NCI-H446 (cell line): Measurements from ENCODE around the gene SLC12A7.

Experiments used
- DNase-seq, 2 experiments: peaks; one replicate each; lab custom pipeline; 2025; lab: John Stamatoyannopoulos, UW

Gene SLC12A7

DNA sequence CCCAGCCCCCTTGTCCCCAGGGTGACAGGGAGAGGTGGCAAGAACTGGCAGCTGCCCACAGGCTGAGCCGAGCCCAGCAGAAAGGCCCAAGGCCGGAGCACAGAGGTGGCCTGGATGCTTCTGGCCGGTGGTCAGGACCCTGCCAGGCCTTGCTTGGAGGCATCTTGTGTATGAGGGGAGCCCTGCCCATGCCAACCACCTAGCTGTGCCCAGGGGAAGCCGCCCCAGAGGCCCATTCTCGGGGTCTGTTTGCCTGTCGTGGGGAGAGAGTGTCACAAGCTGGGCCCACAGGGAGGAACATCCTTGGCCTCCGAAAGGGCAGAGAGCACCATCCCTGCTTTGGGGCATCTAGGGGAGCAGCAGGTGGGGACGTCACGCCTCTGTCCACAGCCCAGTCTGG, 93.3 kb downstream of the SLC12A7 start:
- no peak for DNase-seq

DNA sequence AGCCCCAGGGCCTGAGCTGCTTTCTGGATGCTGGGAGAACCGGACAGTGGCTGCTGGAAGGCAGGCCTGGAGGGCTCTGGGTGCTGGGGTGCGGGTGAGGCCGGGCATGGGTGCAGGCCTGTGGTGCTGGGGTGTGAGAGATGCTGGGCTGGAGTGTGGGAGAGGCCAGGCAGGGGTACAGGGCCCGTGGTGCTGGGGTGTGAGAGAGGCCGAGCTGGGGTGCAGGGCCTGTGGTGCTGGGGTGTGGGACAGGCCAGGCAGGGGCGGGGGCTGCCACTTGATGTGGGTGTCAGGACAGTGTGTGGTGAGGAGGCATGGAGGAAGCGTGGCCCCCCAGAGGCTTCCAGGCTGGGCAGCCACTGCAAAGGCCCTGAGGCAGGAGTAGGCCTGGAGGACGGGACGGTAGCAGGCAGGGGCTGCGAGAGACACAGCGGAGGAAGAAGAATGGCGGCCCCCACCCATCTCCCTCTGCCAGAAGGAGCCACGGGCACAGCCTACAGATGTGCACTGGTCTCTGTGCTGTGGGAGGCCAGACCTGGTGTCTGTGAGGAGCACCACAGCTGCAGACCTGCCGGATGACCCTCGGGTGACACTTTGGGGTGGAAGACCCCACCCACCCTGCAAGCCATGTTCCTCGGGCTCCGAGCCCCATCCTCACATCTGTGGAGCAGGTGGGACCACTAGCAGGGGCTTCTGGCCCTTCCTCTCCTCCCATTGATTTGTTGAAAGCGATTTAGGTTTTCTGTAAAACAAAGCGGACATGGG, 94.0 kb downstream of the SLC12A7 start:
- DNase-seq = no peak

DNA sequence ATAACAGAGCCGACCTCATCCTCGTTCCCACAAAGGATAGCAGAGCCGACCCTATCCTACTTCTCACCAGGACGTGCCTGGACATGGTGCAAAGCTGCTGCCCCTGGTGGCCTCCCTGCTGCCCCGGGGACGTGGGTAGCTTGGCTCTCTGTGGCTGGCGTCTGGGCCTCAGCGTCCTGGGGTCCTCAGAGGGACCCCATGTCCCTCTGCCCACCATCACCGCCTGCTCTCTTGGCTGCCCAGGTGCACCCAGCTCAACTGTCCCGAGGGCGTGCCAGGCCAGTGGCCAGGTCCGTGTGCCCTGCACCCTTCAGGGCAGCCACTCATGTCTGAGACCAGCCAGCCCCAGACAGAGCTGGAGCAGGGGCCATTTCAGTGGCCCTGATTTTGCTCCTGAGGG, 94.8 kb downstream of the SLC12A7 start:
- no peak for DNase-seq

DNA sequence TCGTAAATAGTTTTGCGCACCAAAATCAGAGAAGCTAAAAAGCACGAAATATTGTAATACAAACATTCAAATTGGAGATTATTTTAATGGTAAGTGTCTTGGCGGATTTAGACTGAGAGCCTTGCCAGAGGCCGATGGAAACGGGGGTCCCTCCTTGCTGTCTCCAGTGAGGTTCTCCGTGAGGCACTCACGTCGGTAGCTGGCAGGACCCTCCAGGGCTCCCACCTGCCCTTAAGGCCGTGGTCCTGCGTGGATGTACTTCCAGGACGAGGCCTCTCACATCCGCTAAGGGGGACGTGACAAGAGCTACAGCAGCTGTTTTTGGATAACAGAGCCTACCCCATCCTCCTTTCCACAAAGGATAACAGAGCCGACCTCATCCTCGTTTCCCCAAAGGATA, 95.4 kb downstream of the SLC12A7 start:
- no peak for DNase-seq

DNA sequence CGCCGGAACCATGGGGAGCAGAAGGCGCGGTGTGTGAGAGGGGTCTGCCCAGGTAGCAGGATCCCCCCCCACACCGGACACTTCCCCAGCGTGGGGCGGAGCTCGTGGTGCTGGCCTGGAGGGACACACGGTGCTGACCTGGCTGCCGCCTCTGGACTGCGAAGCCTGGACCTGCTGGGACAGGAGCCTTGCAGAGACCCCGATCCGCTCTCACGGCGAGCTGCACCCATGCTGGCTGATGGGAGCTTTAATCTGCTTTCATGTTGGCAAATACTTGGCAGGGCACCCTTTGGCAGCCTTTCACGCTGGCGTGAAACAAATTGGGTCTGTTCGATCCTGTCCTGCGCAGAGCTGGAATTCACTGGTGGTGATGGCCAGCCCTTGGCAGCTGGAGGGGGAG, 95.8 kb downstream of the SLC12A7 start:
- no peak for DNase-seq

DNA sequence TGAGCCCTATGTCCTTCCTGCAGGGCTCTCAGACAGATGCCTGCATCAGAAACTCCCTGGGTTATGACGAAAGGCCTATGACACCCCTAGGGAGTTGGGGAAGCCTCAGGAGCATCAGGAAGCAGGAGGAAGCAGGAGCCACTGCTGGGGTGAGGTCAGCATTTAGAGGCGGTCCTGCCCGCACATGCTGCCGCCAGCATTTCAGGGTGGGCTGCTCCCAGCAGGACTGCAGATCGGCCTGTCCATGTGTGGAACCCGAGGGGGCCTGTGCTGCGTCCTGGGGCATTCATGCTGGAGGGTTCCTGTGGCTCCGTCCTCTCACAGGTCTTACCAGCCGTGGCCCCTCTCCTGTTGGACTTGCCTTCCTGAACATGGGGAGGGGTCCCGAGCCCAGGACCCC, 96.4 kb downstream of the SLC12A7 start:
- DNase-seq = no peak

DNA sequence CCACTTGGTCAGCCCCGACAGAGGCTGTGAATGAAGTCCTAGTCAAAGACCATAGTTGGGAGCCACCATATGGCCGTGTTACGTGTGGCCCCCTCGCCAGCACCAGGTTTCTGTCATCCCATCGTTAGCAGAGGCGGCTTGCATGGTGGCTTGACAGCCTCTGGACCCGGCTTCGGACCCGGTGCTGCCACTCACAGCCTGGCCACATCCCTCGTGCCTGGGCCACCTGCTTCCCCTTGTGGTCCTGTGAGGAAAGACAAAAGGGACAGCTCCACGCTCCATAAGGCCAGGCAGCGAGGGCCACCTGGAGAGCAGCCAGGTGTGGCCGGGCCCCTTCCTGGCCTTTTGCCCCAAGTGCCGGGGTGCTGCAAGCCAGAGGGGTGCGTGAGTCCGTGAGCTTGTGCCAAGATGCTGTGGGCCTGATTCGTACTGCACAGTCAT, 97.1 kb downstream of the SLC12A7 start:
- no peak for DNase-seq

DNA sequence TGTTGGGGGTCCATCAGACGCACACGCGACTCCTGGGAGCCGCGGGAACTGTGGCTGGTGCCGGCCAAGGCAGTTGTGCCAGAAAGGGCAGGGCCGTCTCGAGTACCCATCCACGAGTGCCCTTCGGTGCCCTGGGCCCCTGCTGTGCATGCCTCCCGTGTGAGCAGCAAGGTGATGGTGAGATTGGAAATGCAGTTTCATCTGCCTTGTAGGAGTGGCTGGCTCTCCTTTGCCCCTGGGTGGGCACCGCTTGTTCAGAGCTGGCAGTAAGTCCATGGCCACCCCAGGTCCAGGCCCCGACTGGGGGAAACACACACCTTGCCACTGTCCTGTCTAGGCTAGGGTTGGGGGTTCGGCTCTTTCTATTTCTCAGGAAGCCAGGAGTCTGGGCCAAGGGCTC, 97.5 kb downstream of the SLC12A7 start:
- DNase-seq = no peak

DNA sequence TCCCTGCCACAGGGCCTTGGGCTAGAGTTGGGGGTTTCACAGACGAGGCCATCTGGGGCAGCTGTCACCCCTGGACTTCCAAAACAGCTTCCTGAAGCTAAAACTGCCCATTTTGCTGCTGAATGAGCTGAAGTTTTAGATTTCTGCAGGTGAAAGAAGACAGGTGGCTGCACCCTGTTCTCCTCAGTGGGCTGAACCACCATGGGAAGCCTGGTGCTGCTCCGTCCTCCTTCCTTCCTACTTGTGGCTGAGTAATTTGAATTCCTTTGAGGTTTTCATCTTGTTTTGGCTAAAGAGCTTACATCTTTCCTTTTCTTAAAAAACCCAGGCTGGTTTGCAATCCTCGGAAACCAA, 97.9 kb downstream of the SLC12A7 start:
- DNase-seq = no peak

DNA sequence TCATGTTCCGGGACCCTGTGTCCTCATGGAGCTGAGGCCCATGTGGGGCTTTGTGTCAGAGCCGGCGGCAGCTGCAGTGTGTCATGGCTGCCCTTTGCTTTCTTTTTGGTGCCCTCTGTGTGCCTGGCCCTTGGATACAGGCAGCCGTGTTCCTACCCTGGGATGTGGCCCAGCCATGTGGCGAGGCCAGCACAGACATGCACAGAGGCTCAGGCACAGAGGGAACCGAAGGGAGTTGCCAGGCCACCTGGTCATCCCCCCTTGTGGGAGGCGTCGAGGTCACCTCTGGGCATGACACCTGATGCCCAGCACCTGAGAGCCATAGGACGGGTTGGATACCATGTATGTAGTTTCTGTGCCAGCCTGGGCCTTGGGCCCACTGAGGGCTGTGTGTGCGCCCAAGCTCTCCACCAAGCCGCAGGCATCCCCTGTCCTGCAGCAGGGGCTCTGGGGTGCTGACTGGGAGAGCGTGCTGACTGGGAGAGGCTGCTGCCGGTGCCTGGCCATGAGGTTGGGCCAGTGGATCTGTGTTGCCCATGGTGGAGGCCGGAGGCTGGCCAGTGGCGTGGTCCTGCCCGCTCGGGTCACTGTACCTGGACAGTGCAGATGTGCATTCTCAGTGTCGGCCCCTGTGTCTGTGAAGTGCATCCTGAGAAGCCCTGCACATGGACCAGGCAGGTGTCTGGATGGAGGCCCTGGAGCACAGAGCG, 98.5 kb downstream of the SLC12A7 start:
- no peak for DNase-seq

DNA sequence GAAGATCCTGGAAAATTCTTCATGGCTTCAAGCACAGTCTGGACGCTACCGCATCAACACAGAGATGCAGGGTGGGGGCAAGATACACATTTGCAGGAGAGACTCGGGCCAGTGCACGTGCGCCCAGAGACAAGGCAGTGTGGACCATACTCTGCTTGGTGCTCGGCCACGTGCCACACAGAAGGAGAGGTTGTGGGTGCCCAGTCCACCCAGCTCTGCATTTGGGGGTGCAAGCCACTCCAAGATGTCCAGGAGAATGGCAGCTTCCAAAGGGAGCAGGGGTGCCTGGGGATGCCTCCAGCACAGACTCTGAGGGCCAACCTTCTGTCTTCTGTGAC, 99.0 kb downstream of the SLC12A7 start:
- no peak for DNase-seq

DNA sequence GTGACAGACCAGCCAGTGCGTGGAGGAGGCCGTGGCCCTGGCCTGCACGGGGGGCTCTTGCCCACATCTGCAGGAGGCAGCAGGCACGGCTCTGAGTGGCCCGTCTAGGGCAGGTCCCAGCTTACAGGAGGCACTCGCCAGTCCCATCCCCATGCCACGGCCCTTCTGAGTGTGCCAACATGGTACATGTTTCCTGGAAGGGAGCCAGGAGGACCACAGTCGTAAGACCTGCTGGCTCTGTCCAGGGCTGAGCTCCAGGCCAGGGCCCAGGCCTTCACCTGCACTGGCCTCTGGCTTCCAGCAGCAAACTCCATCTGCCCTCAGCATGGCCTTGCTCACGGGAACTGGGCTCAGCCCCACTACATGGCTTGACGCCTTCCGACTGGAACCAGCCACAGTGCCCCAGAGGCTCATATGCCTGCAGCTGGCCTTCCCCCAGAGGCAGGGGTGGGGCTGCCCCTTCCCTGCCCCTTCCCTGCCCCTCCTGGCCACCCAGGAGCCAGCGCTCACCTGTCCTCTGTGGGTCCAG, 99.5 kb downstream of the SLC12A7 start:
- DNase-seq = no peak

DNA sequence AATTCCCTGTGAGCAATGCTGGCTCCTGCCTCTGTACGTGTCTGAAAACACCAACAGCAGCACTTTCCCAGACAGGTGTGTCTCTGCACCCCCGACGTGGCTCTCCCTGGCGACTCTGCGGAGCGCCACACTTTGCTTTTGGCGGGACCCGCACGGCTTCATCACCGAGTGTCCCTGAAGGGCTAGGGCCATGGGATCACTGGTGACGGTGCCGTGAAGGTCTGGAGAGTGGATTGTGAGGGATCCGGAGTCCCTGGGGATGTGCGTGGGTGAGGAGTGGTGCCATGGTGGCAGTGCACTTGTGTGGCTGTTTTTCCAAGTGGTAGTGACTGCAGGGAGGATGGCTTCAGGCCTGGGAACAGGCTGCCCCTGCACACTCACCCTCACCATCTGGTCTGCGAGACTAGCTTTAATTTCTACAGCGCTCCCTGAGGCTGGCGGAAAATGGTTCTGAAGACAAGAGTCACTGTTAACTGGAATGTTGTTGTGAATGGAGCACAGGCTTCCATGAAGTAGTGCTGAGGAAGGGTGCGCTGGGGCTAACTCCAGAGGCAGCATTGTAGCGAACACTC, 100.0 kb downstream of the SLC12A7 start:
- DNase-seq = no peak

DNA sequence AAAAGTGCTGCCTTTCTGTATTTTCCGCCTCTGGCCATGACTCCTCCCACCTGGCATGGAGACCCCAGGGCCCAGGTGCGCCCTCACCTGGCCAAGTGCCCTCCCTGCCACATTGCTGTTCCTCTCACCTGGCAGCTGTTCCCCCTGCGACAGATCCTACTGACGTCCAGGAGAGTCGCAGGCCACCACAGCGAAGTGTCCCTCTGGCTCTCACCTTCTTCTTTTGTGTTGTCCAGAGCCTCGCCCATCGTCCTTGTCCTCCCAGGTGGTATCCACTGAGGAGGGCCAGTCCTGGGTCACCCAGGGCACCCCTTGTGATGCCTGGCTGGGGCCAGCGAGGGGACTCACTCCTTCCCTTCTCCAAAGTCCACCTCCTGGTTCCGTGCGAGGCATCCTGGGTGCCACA, 100.6 kb downstream of the SLC12A7 start:
- DNase-seq = no peak

DNA sequence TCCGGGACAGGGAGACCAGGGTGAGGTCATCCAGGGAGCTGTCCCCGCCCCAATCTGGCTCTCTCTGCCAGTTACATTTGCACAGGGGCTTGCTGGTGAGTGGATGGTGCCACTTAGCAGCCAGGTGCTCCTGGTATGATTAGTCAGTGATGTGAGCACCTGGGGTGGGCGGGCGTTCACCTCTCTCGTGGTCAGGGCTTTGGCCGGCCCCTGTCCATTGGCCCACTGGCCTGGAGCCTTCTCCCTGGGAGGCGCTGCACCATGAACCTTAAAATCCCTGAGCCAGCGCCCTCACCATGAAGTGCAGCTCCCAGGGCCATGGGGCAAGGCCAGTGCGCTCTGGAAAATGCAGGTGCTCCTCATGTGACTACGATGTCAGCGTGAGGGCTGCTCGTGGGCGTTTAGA, 101.2 kb downstream of the SLC12A7 start:
- no peak for DNase-seq

DNA sequence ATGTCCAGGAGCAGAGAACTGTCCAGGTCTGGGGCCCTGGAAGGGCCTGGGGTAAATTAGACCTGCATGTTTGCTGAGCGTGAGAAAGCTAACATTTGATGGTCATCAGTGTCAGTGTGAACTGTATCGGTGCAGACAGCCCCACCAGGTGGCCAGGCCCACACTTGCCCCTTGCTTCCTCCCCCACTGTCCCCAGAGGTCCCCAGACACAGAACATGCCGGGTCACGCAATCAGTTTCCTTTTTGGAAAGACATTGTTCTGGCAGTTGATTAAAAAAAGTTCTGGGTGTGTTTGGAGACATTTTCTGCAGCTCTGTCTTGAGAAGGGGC, 101.7 kb downstream of the SLC12A7 start:
- no peak for DNase-seq

DNA sequence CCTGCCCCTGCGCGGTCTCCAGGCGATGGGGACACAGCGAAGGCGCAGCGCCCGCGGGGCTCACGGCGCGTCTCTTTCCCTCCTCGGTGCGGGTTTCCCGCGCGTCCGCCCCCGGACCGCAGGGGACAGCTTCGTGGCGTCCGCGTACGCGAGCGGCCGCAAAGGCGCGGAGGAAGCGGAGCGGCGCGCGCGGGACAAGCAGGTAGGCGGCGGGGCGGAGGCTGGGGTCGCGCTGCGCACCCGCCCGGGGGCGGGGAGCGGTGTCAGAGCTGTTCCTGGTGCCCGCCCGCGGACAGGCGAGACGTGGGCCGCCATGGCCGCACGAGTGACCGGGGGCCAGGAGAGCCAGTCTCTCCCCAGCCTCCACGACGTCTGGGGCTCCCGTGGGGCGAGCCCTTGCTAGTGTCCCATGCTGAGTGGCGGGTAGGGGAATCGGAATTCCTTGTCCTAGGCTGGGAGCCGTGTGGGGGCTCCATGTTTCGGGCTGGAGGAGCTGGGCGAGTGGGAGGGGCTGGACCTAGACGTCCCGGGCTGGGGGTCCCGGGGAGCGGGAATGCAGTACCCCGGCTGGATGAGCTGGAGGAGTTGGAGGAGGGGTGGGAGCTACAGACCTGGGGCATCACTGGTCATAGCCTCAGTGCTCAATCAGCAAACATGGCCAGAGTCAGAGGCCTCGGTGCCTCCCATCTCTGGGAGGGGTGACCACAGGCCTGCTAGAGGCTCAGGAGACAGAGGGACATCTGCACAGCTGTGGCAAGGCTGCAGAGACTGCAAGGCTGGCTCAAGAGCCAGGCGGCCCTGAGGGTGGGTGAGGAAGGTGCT, 102.3 kb downstream of the SLC12A7 start:
- DNase-seq = no peak

DNA sequence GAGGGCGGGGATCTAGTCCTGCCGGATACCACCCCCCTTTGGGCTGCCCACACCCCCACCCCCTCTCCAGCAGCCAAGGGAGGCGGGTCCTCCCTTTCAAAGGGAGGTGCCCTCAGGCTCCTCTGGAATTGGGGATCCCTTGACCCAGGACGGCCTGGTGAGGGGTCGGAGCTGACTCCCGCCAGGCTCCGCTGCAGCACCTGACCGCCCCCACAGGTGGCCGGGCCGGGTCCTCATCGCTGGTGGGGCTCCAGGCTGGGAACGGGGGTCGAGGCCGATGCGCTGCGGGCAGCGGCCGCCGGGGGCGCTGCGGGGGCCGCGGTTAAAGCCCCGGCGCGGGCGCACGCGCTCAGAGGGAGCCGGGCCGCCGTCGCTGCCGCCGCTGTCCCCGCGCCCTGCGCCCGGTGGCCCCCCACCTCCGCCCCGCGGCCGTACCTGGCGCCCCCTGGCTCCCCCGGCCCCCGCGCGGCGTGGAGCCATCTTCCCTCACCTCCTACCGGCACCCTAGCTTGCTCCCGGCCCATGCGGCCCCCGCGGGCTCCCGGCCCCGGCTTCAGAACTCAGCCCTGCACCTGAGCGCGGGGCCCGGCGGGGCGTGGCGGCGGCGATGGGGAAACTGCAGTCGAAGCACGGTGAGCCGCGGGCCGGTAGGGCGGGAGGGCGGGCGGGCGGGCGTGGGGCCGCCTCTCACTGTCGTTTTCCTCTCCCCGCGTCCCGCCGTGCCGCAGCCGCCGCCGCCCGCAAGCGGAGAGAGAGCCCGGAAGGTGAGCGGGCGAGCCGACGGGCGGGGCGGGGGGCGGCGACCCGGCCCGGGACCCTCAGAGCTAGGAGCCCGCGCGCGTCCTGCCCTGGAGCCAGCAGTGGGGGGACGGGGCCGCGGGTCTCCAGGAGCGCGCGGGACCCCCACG, 103.2 kb downstream of the SLC12A7 start, which contains the start of gene NKD2:
Gene NKD2 (plus strand): TSS at position 352 of the 908 bp plus-strand sequence. CDS start 256 bp downstream, at position 608.
- DNase-seq = no peak

DNA sequence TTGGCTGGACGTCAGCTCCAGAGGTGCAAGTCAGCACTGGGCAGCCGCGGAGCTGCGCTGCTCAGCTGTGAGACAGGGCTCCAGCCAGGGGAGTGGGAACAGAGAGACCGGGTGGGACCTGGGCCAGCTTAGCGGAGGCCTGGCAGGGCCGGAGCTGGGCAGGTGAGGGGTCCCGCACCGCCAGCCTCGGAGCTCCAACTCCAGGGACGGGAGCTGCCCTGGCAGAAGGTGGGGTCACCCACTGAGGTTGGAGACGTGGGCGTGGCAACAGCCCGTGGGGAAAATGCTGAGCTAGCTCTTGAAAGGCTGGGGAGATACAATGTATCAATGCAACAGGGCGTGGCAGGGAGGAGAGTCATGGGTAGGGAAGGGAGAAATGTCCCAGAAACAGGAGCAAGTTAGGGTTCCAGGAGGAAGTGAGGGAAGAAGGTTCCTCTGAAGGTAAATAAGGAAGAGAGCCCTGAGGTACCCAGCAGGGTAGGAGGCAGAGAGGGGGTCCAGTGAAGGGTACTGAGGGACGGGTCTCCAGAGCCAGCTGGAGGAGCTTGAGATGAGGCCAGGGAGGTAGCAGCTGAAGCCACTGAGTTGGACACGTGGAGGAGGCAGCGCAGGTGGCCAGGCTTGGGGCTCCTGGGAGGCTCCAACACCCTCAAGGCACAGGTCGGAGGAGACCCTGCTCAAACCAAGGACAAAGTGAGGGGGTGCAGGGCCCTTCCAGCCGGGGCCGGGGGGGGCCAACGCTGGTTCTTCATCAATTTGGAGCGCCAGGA, 104.0 kb downstream of the SLC12A7 start:
- DNase-seq = no peak

DNA sequence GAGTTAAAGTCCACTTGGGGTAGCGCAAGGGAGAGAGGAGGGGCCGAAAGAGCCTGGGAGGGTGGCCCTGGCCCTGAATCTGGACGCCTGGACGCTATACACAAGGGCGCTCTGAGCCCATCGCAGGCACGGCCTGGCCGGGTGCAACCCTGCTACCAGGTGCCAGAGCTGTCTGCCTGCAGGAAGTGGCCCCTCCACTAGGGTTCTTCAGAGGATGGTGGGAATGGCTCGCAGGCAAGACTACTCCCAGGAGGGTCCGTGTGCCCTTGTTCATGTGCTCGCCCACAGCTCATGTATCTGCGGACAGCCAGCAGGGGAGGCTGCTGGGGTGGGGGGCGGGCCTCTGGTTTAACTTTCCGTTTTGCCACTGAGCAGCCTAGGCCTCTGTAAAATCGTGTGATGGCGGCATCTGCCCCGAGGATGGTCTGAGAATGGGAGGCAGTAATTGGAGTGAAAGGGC, 104.6 kb downstream of the SLC12A7 start:
- DNase-seq = no peak
